A549 treated with DMSO at 1 μM for 4 hours (cell line): Measurements from ENCODE around the gene PDE11A. TPM values are rescaled to one million over a fixed set of nuclear protein-coding genes. Genes with fewer than 3 reads are reported as not detected.

ENCODE experiments used
- total RNA-seq: library from RNA; stranded (reverse); fragments of 200-300 nt; extraction: Qiagen RNA extraction; gene quantifications from 5 replicates; pipeline ENCODE4 v1.2.3, GENCODE V29; 2022; ENCODE audit warnings: low read depth

The PDE11A gene
- 0.21 to 0.99 TPM (median 0.40 TPM) in 5 replicates for total RNA-seq

DNA sequence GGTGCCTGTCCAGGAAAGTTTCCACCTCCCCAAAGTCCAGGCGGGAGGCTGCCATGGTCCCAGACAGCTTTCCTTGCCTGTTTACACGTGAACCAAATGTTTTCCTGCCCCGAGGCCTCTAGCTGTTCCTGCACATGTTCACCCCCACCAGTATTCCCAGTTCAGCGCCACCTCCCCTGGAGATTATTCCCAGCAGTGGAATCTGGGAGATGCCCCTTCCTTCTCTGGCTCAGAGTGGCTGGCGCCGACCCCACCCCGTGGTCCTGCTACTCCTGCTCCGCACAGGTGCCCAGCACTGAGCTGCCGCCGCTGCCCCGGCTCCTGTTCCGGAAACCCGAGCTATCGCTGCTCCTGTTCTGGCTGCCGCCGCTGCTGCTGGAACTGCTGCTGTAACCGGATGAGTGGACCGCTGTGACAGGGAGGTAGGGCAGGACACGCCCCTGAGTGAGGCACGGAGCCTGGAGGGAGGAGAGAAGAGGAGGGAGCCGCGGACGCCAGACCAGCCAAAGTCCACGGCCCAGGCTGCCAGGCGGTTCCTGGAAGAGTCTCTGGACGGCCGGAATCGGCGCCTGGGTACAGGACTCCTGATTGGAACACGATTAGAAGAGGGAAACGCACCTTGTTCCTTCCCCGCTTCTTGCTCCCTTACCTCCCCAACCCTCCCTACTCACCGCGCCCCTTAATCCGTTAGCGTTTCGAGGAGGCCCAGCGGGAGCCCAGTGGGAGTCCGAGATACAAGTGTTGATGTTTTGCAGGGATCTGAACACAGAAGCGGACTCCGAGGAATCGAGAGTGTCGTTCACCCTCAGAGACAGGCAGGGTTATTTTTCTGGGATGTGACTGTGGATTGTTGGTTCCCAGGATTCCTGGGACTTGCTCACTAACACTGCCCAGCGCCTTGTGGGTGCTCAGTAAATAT, at the start of gene PDE11A:
PDE11A (minus strand) TSS at position 395 of the 919 bp plus-strand sequence; CDS start at position 55, 340 bp downstream.

GRCh38 chr2:178112202-178113152, 39.9 kb upstream of the PDE11A start, which contains the start of gene RBM45:
Gene RBM45 (plus strand): TSS chr2:178112437. CDS start chr2:178112547, 110 bp downstream.

Other genes with a start within 250 kb of the PDE11A start
- 10.1 to 14.5 TPM (median 11.8 TPM) in 5 replicates for gene RBM45, start 39.7 kb upstream of the PDE11A start, total RNA-seq
- 7.3 to 9.1 TPM (median 8.4 TPM) in 5 replicates for gene OSBPL6, start 121.7 kb upstream of the PDE11A start, total RNA-seq